G401.6 (cell line): ENCODE measurements around the gene CKS1B.
"Not testable (repeated sequence)": the region's sequence is repeated elsewhere in the genome, so short reads cannot be mapped to it uniquely, and the experiment has no call there.

Source experiments
- FAIRE-seq: peaks from 2 replicates; lab custom pipeline; 2012; peaks lifted over from hg19 to GRCh38; lab: Jason Lieb, UNC

CKS1B gene

GRCh38 chr1:154987326-154987725 lies 12.8 kb downstream of the CKS1B start:
- FAIRE-seq, result no peak

- FAIRE-seq, result no peak
Measured at GRCh38 chr1:154988058-154988954, 13.8 kb downstream of the CKS1B start.

GRCh38 chr1:154989195-154989860 lies 14.8 kb downstream of the CKS1B start:
- no peak for FAIRE-seq

- no peak for FAIRE-seq
Measured at GRCh38 chr1:154990276-154990675, 15.8 kb downstream of the CKS1B start.

- no peak for FAIRE-seq
Measured at GRCh38 chr1:154992721-154993571, 18.5 kb downstream of the CKS1B start.

- FAIRE-seq, result no peak
Measured at GRCh38 chr1:154993572-154994268, 19.2 kb downstream of the CKS1B start, which contains the start of gene LENEP. Gene LENEP, plus strand, starts transcription at chr1:154993586. Its CDS starts 22 bp downstream, at chr1:154993608.

- no peak for FAIRE-seq
Measured at GRCh38 chr1:154994269-154994587, 19.7 kb downstream of the CKS1B start.

GRCh38 chr1:154994591-154994990 lies 20.1 kb downstream of the CKS1B start:
- no peak for FAIRE-seq

- FAIRE-seq, result not testable (repeated sequence)
Measured at GRCh38 chr1:154995301-154995983, 21.0 kb downstream of the CKS1B start.

- no peak for FAIRE-seq
Measured at GRCh38 chr1:154996966-154997701, 22.7 kb downstream of the CKS1B start.

GRCh38 chr1:154998201-154998780 lies 23.8 kb downstream of the CKS1B start:
- FAIRE-seq, result no peak

- peak; percentile 93 for FAIRE-seq
Measured at GRCh38 chr1:154998818-154999570, 24.5 kb downstream of the CKS1B start.

GRCh38 chr1:154999571-155000410 lies 25.3 kb downstream of the CKS1B start:
- FAIRE-seq, result no peak

- no peak for FAIRE-seq
Measured at GRCh38 chr1:155000411-155000725, 25.9 kb downstream of the CKS1B start.

GRCh38 chr1:155000726-155001424 lies 26.4 kb downstream of the CKS1B start:
- FAIRE-seq, result peak; percentile 41

GRCh38 chr1:155001425-155001674 lies 26.9 kb downstream of the CKS1B start:
- no peak for FAIRE-seq

- FAIRE-seq, result peak; percentile 90
Measured at GRCh38 chr1:155001675-155002463, 27.4 kb downstream of the CKS1B start.
